ENCODE data around the gene WNT3A. TPM values are rescaled to one million over a fixed set of nuclear protein-coding genes. Genes with fewer than 3 reads are reported as not detected.

The WNT3A gene
- total RNA-seq, 1 experiment from 2014 or later: not detected

GRCh38 chr1:228065543-228066347 is 58.9 kb downstream of the WNT3A start:
- CTCF ChIA-PET: interaction anchor here (0.6 to 0.7 kb wide), 3 partner anchors 54 to 1160 kb away, joined by 3 to 5 read pairs (median 4); partner anchors contain the start of gene TRIM11
- peaks cover 64% of the 10 kb centered on the region for H3K27me3 Mint-ChIP-seq (ENCODE audit: unreplicated experiment)

GRCh38 chr1:228066416-228066815 is 59.6 kb downstream of the WNT3A start:
- CTCF ChIA-PET: interaction anchor here (0.6 to 0.7 kb wide), 2 partner anchors 55 to 1161 kb away, joined by 4 to 5 read pairs; no protein-coding TSS in a partner anchor
- Mint-ChIP-seq H3K4me3 (ENCODE audit: low read depth, unreplicated experiment) (no peak overlapping the region), H3K27ac (ENCODE audit: unreplicated experiment) (no peak overlapping the region), H3K4me1 (ENCODE audit: low read depth, unreplicated experiment) (no peaks in the 10 kb centered on the region), H3K27me3 (ENCODE audit: unreplicated experiment) (peaks cover 64% of the 10 kb centered on the region), H3K9me3 (ENCODE audit: low read depth, unreplicated experiment) (no peaks in the 10 kb centered on the region), H3K36me3 (ENCODE audit: insufficient read depth, unreplicated experiment) (peaks cover 6% of the 10 kb centered on the region)
- intact Hi-C loops (cut with micrococcal nuclease; ENCODE audit: unreplicated experiment): no loop called here
- no peak for TF ChIP-seq CTCF (IDR thresholded peaks at IDR 0.05; ENCODE audit: unreplicated experiment)
- DNase-seq: no peak
- no TSS peak for BruUV-seq (replicated peaks)

More at GRCh38 chr1:228065543-228066347, 58.9 kb downstream of the WNT3A start:
- Mint-ChIP-seq H3K4me1 (ENCODE audit: low read depth, unreplicated experiment) (no peaks in the 10 kb centered on the region), H3K9me3 (ENCODE audit: low read depth, unreplicated experiment) (no peaks in the 10 kb centered on the region), H3K36me3 (ENCODE audit: insufficient read depth, unreplicated experiment) (peaks cover 6% of the 10 kb centered on the region), H3K4me3 (ENCODE audit: low read depth, unreplicated experiment) (no peak overlapping the region), H3K27ac (ENCODE audit: unreplicated experiment) (no peak overlapping the region)
- intact Hi-C loops (cut with micrococcal nuclease; ENCODE audit: unreplicated experiment): no loop called here
- no peak for TF ChIP-seq CTCF (IDR thresholded peaks at IDR 0.05; ENCODE audit: unreplicated experiment)
- DNase-seq: no peak
- BruUV-seq (replicated peaks): no TSS peak

- BruUV-seq (replicated peaks): no TSS peak
- H3K4me3 Mint-ChIP-seq (ENCODE audit: low read depth, unreplicated experiment): no peak overlapping the region
- intact Hi-C loops (cut with micrococcal nuclease; ENCODE audit: unreplicated experiment): no loop called here
- peaks cover 6% of the 10 kb centered on the region for H3K36me3 Mint-ChIP-seq (ENCODE audit: insufficient read depth, unreplicated experiment)
- no peak for DNase-seq
- TF ChIP-seq CTCF (IDR thresholded peaks at IDR 0.05; ENCODE audit: unreplicated experiment): no peak
- no peaks in the 10 kb centered on the region for H3K9me3 Mint-ChIP-seq (ENCODE audit: low read depth, unreplicated experiment)
- peaks cover 67% of the 10 kb centered on the region for H3K27me3 Mint-ChIP-seq (ENCODE audit: unreplicated experiment)
- H3K27ac Mint-ChIP-seq (ENCODE audit: unreplicated experiment): no peak overlapping the region
- no peaks in the 10 kb centered on the region for H3K4me1 Mint-ChIP-seq (ENCODE audit: low read depth, unreplicated experiment)
- CTCF ChIA-PET: interaction anchor here (0.7 kb wide), 1 partner anchor 55 kb away, joined by 5 read pairs; no protein-coding TSS in a partner anchor
Observed at GRCh38 chr1:228066891-228067654, 60.3 kb downstream of the WNT3A start.

GRCh38 chr1:228068359-228068758 is 61.6 kb downstream of the WNT3A start:
- intact Hi-C loops (cut with micrococcal nuclease; ENCODE audit: unreplicated experiment): no loop called here
- Mint-ChIP-seq H3K27ac (ENCODE audit: unreplicated experiment) (no peak overlapping the region), H3K27me3 (ENCODE audit: unreplicated experiment) (peaks cover 79% of the 10 kb centered on the region), H3K4me3 (ENCODE audit: low read depth, unreplicated experiment) (no peak overlapping the region), H3K4me1 (ENCODE audit: low read depth, unreplicated experiment) (no peaks in the 10 kb centered on the region), H3K9me3 (ENCODE audit: low read depth, unreplicated experiment) (no peaks in the 10 kb centered on the region), H3K36me3 (ENCODE audit: insufficient read depth, unreplicated experiment) (peaks cover 8% of the 10 kb centered on the region)
- CTCF ChIA-PET: no interaction called here
- no peak for DNase-seq
- BruUV-seq (replicated peaks): no TSS peak
- no peak for TF ChIP-seq CTCF (IDR thresholded peaks at IDR 0.05; ENCODE audit: unreplicated experiment)

All from Calu3 (cell line).